K562 (cell line): ENCODE data around the gene SLC30A1. TPM values are rescaled to one million over a fixed set of nuclear protein-coding genes. Genes with fewer than 3 reads are reported as not detected.

ENCODE experiments used
- DDX20 ChIP-seq: fragments of 450-650 bp; IDR thresholded peaks from 2 replicates; pipeline ENCODE4 v1.6.1; 2016; ENCODE audit warnings: missing genetic modification characterization, low read depth, mild to moderate bottlenecking, missing compliant biosample characterization, moderate library complexity
- HOXB6 ChIP-seq: fragments of 250-450 bp; sonication (Bioruptor Pico); IDR thresholded peaks from 2 replicates; pipeline ENCODE4 v1.5.1; 2022; ENCODE audit warnings: mild to moderate bottlenecking, borderline replicate concordance
- KLF16 ChIP-seq: IDR thresholded peaks from 2 replicates; pipeline ENCODE4 v1.6.1; 2016; ENCODE audit warnings: antibody characterized with exemption
- TARDBP ChIP-seq: fragments of 450-650 bp; IDR thresholded peaks from 2 replicates; pipeline ENCODE4 v1.6.1; 2016
- TCF7L2 ChIP-seq: fragments of 150-350 bp; IDR thresholded peaks from 2 replicates; pipeline ENCODE4 v1.6.1; 2016; ENCODE audit warnings: low read depth, mild to moderate bottlenecking, low read length, moderate library complexity
- TEAD1 ChIP-seq, 2 experiments: fragments of 450-650 bp in 1 of 2; sonication (generic) in 1 of 2; formaldehyde crosslinking; IDR thresholded peaks; 2 replicates each; pipeline versions ENCODE4 v1.4.0 to v1.8.0; 2020 to 2022; ENCODE audit warnings: mild to moderate bottlenecking in 2 of 2, missing genetic modification reagents in 1 of 2
- ZNF407 ChIP-seq: fragments of 450-650 bp; IDR thresholded peaks from 2 replicates; pipeline ENCODE4 v1.6.1; 2016; ENCODE audit warnings: low read depth
- polyA plus RNA-seq, 8 experiments: library from polyadenylated mRNA; depleted of rRNA in 4 of 8; stranded (reverse) in 5 of 8; unstranded in 3 of 8; fragments of >200 nt; fragmentation: Nextera tagmentation in 2 of 8; fragmentation: Illumina TruSeq in 1 of 8; extraction: Ambion mirVana in 2 of 8; extraction: Trizol in 1 of 8; gene quantifications; 2 replicates each; pipeline versions ENCODE4 v1.2.1 to v1.2.3, GENCODE V29; 2011 to 2014; ENCODE audit warnings: inconsistent platforms in 1 of 8, missing spikeins in 1 of 8
- total RNA-seq, 7 experiments: library from RNA; depleted of rRNA in 6 of 7; stranded (reverse); fragments of >200 nt in 6 of 7; fragmentation: Illumina TruSeq in 2 of 7; extraction: Trizol in 2 of 7; gene quantifications; 2 replicates each; pipeline versions ENCODE4 v1.2.1 to v1.2.3, GENCODE V29; 2011 to 2021; ENCODE audit warnings: low replicate concordance in 1 of 7
- TF ChIP-seq, protein P1 (sequence below), 2 experiments: fragments of 450-650 bp in 1 of 2; sonication (generic) in 1 of 2; formaldehyde crosslinking in 1 of 2; IDR thresholded peaks; 2 replicates each; pipeline versions ENCODE4 v1.7.1 to v1.9.0; 2016 to 2022; ENCODE audit warnings: inconsistent platforms in 1 of 2, mild to moderate bottlenecking in 1 of 2, missing genetic modification reagents in 1 of 2
- TF ChIP-seq, protein P2 (sequence below): sonication (generic); formaldehyde crosslinking; IDR thresholded peaks from 2 replicates; pipeline ENCODE4 v1.8.1; 2023; ENCODE audit warnings: mild to moderate bottlenecking, missing genetic modification reagents, moderate library complexity

Gene SLC30A1
- total and polyA plus RNA-seq, 9 of the 15 experiments (the other 6 are each of a cell fraction or from before 2014, with no cell fraction given), result 4.1 to 14.4 (median 6.6) TPM

DNA sequence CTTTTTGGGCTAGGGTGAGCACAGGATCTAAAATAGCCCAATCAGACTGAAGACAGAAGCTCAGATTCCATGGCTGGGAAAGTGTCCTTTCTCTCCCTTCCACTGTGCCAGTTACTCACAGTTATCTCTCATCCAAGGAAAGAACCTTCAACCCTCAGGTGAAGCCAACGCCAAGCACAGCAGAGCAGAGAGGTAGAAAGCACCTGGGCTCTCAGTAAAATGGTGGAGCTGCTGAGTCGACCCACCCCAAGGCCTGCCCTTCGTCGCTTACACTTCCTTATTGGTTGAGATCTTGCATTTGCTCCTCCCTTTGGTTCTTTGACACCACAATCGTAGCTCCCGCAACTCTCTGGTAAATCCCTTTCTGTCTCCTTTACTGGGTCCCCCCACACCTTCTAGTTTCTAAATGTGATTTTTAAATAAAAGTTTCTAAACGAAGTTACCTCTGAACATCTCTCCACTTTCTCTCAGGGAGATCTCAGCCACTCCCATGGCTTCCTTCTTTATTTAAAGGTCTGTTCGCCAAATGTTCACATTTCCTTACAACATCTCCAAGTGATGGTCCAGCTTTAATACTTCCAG is 27.5 kb upstream of the SLC30A1 start (continued):
- TF ChIP-seq, protein P1, sequence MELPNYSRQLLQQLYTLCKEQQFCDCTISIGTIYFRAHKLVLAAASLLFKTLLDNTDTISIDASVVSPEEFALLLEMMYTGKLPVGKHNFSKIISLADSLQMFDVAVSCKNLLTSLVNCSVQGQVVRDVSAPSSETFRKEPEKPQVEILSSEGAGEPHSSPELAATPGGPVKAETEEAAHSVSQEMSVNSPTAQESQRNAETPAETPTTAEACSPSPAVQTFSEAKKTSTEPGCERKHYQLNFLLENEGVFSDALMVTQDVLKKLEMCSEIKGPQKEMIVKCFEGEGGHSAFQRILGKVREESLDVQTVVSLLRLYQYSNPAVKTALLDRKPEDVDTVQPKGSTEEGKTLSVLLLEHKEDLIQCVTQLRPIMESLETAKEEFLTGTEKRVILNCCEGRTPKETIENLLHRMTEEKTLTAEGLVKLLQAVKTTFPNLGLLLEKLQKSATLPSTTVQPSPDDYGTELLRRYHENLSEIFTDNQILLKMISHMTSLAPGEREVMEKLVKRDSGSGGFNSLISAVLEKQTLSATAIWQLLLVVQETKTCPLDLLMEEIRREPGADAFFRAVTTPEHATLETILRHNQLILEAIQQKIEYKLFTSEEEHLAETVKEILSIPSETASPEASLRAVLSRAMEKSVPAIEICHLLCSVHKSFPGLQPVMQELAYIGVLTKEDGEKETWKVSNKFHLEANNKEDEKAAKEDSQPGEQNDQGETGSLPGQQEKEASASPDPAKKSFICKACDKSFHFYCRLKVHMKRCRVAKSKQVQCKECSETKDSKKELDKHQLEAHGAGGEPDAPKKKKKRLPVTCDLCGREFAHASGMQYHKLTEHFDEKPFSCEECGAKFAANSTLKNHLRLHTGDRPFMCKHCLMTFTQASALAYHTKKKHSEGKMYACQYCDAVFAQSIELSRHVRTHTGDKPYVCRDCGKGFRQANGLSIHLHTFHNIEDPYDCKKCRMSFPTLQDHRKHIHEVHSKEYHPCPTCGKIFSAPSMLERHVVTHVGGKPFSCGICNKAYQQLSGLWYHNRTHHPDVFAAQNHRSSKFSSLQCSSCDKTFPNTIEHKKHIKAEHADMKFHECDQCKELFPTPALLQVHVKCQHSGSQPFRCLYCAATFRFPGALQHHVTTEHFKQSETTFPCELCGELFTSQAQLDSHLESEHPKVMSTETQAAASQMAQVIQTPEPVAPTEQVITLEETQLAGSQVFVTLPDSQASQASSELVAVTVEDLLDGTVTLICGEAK (IDR thresholded peaks at IDR 0.05), result no peak
- TF ChIP-seq, protein P1 (CRISPR knock-in tag; IDR thresholded peaks at IDR 0.05), result no peak
- no peak for TF ChIP-seq HOXB6
- no peak for TF ChIP-seq TARDBP
- TF ChIP-seq, protein P2, sequence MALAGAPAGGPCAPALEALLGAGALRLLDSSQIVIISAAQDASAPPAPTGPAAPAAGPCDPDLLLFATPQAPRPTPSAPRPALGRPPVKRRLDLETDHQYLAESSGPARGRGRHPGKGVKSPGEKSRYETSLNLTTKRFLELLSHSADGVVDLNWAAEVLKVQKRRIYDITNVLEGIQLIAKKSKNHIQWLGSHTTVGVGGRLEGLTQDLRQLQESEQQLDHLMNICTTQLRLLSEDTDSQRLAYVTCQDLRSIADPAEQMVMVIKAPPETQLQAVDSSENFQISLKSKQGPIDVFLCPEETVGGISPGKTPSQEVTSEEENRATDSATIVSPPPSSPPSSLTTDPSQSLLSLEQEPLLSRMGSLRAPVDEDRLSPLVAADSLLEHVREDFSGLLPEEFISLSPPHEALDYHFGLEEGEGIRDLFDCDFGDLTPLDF (CRISPR knock-in tag), result no peak
- no peak for TF ChIP-seq DDX20 (tag)
- TF ChIP-seq KLF16, result no peak
- TF ChIP-seq TCF7L2, result no peak
- TF ChIP-seq ZNF407, result no peak
- peak in 1 of 2 experiments; percentile 8; a peak in 1 of 4 replicates for TF ChIP-seq TEAD1 (CRISPR knock-in tag; IDR thresholded peaks at IDR 0.05)
